ENCODE results near the gene SNAPIN. TPM values are rescaled to one million over a fixed set of nuclear protein-coding genes. Genes with fewer than 3 reads are reported as not detected.

SNAPIN gene
- total and polyA plus RNA-seq, 7 donors, result 51.7 to 102 (median 59.6) TPM

GRCh38 chr1:153610811-153611301 lies 47.6 kb upstream of the SNAPIN start:
- Histone ChIP-seq H3K4me3 (no peak overlapping the region), H3K9me3 (no peaks in the 10 kb centered on the region), H3K36me3 (ENCODE audit: insufficient read depth in 1 of 2, low read depth in 1 of 2) (peaks cover 0 to 21% of the 10 kb centered on the region in 2 donors), H3K27ac (peak overlapping the region; percentile 81), H3K27me3 (ENCODE audit: insufficient read depth in 3 of 3, low read length in 2 of 3) (no peaks in the 10 kb centered on the region), H3K4me1 (peaks cover 27% of the 10 kb centered on the region)
- WGBS, 3 donors, result 79 to 85% (median 85%) methylated on average over 7 of the region's 7 CpGs
- TF ChIP-seq CTCF (IDR thresholded peaks at IDR 0.05), result no peak
- no peak for ATAC-seq
- no peak for DNase-seq
- intact Hi-C loops (cut with DNase I), result no loop called here

- peaks cover 0 to 16% of the 10 kb centered on the region in 2 donors for H3K36me3 ChIP-seq (ENCODE audit: insufficient read depth in 1 of 2, low read depth in 1 of 2)
- peaks cover 27% of the 10 kb centered on the region for H3K4me1 ChIP-seq
- no peak for ATAC-seq
- H3K4me3 ChIP-seq, result peak overlapping the region; percentile 65
- 77 to 83% (median 79%) methylated on average over 1 of the region's 1 CpG for WGBS, 3 donors
- peak overlapping the region; percentile 81 for H3K27ac ChIP-seq
- H3K27me3 ChIP-seq (ENCODE audit: insufficient read depth in 3 of 3, low read length in 2 of 3), result no peaks in the 10 kb centered on the region
- no peak for DNase-seq
- intact Hi-C loops (cut with DNase I), result no loop called here
- TF ChIP-seq CTCF (IDR thresholded peaks at IDR 0.05), result no peak
- H3K9me3 ChIP-seq, result no peaks in the 10 kb centered on the region
Measured at GRCh38 chr1:153611356-153611755, 47.1 kb upstream of the SNAPIN start.

- Histone ChIP-seq H3K9me3 (no peaks in the 10 kb centered on the region), H3K27ac (peak overlapping the region; percentile 77), H3K36me3 (ENCODE audit: insufficient read depth in 1 of 2, low read depth in 1 of 2) (peaks cover 0 to 7% of the 10 kb centered on the region in 2 donors), H3K4me3 (peak overlapping the region; percentile 65), H3K4me1 (peaks cover 27% of the 10 kb centered on the region), H3K27me3 (ENCODE audit: insufficient read depth in 3 of 3, low read length in 2 of 3) (no peaks in the 10 kb centered on the region)
- no peak for TF ChIP-seq CTCF (IDR thresholded peaks at IDR 0.05)
- intact Hi-C loops (cut with DNase I), result no loop called here
- peak in 2 of 4 donors; percentile 8 to 19 for ATAC-seq
- DNase-seq, result no peak
- WGBS, 3 donors, result 45 to 48% (median 45%) methylated on average over 11 of the region's 11 CpGs
Measured at GRCh38 chr1:153612111-153612754, 46.3 kb upstream of the SNAPIN start.

GRCh38 chr1:153612755-153613331 lies 45.7 kb upstream of the SNAPIN start, which contains the start of gene S100A16:
TSS of gene S100A16 (minus strand) at chr1:153613137. CDS start at chr1:153608151, 4,986 bp downstream.
- intact Hi-C loops (cut with DNase I), result no loop called here
- peak; percentile 73 to 88 for DNase-seq
- Histone ChIP-seq H3K27ac (peak within 1 kb of the TSS; percentile 77), H3K4me3 (peak within 1 kb of the TSS; percentile 65), H3K27me3 (ENCODE audit: insufficient read depth in 3 of 3, low read length in 2 of 3) (no peaks in the 10 kb centered on the region), H3K36me3 (ENCODE audit: insufficient read depth in 1 of 2, low read depth in 1 of 2) (peaks cover 0 to 3% of the 10 kb centered on the region in 2 donors), H3K9me3 (no peaks in the 10 kb centered on the region), H3K4me1 (peaks cover 30% of the 10 kb centered on the region)
- WGBS, 3 donors, result 31 to 35% (median 32%) methylated on average over 9 of the region's 9 CpGs
- TF ChIP-seq CTCF (IDR thresholded peaks at IDR 0.05), result no peak
- peak; percentile 62 to 74 (median 70) for ATAC-seq

All from psoas muscle (tissue), 8 donors.